Chondrocyte (in vitro differentiated cells): ENCODE results near the gene ARHGDIA. TPM values are rescaled to one million over a fixed set of nuclear protein-coding genes. Genes with fewer than 3 reads are reported as not detected.
A peak's percentile ranks its signal among the peaks of the same experiment; 100 is the strongest.

Source experiments
- DNase-seq: peaks from one replicate; pipeline ENCODE4 v3.0.0; 2021; ENCODE audit warnings: mixed read lengths, low spot score
- H3K27ac Mint-ChIP-seq: one replicate; pipeline ENCODE4 v1.8.0; 2021; ENCODE audit warnings: mild to moderate bottlenecking, moderate library complexity, mixed read lengths; ENCODE audit not compliant: unreplicated experiment
- H3K27me3 Mint-ChIP-seq: 2 replicates; pipeline ENCODE4 v1.8.0; 2021; ENCODE audit warnings: low read depth, mixed read lengths
- H3K36me3 Mint-ChIP-seq: 2 replicates; pipeline ENCODE4 v1.8.0; 2021; ENCODE audit warnings: low read depth, mixed read lengths
- H3K4me1 Mint-ChIP-seq: 2 replicates; pipeline ENCODE4 v1.8.0; 2021; ENCODE audit warnings: low read depth, mild to moderate bottlenecking, mixed read lengths
- H3K4me3 Mint-ChIP-seq: one replicate; pipeline ENCODE4 v1.8.0; 2021; ENCODE audit warnings: mild to moderate bottlenecking, moderate library complexity, mixed read lengths; ENCODE audit not compliant: unreplicated experiment
- H3K9me3 Mint-ChIP-seq: 2 replicates; pipeline ENCODE4 v1.8.0; 2021; ENCODE audit warnings: low read depth, mixed read lengths
- CTCF ChIP-seq: fragments of 200-600 bp; sonication (generic); IDR thresholded peaks from 2 replicates; pipeline ENCODE4 v1.5.0; 2021; ENCODE audit warnings: antibody characterized with exemption, mild to moderate bottlenecking, moderate library complexity
- total RNA-seq: library from RNA; stranded (reverse); gene quantifications from 3 replicates; pipeline ENCODE4 v1.2.1, GENCODE V29; 2021

ARHGDIA gene
- total RNA-seq, 1 donor from 2014 or later, result 481 TPM

DNA sequence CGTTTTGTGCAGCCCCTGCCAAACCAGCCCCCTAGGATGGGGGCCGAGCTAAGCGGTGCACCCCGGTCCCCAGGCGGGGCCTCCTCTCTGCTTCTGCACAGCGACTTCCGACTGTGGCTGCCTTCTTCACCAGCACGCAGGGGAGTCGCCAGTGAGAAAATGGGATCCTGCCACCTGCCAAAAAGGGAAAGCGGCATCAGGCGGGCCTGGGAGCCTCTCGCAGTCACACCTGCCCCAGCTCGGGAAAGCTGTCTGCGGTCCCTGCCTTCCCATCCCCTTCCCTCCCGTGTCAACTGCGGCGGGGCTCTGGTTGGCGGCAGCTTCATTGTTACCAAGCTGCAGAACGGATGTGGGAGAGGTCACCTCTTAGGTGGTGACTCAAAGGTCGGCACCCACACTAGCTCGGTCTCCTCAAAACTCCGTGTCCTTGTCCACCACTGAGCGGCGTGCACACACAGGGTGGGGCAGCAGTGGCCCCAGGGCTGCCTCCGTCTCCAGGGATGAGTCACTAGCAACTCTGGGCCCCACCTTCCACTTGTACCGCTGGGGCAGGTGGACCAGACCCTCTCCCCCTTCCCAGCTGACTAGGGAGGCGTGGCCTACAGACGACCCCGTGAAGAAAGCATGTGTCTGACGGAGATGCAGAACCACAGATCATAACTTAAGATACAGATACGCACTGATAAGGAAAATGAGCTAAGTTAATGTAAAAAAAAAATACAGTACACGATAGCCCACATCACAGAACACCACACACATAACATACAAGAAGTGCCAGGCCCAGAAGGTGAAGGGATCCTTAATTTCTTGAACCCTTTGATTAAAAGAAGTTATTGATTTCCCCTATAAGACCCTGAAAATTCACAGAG lies 41.5 kb upstream of the ARHGDIA start:
- no peaks in the 10 kb centered on the region for H3K9me3 Mint-ChIP-seq
- no peak overlapping the region for H3K4me3 Mint-ChIP-seq
- no peak for DNase-seq
- peaks cover 11% of the 10 kb centered on the region for H3K36me3 Mint-ChIP-seq
- peaks cover 26% of the 10 kb centered on the region for H3K4me1 Mint-ChIP-seq
- no peak overlapping the region for H3K27ac Mint-ChIP-seq
- no peaks in the 10 kb centered on the region for H3K27me3 Mint-ChIP-seq
- TF ChIP-seq CTCF, result no peak

DNA sequence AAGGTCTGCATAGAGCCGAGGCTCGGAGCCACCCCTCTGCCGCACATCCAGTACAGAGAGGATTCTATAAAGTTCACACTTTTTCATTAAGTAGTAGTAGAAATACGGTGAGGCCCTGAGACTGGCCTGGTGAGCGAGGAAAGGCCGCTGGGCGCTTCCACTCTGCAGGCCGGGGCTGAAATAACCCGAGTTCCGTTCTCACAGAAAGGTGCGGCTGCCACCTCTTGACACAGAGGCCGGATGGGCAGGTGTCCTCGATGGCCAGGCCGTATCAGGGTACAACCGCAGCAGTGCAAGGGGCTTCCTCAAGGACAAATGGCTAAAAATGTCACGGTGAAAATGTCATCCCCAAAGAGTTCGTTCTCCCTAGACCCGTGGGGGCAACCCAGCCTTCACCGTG lies 40.8 kb upstream of the ARHGDIA start:
- no peak for DNase-seq
- Mint-ChIP-seq H3K4me1 (peaks cover 21% of the 10 kb centered on the region), H3K27me3 (no peaks in the 10 kb centered on the region), H3K27ac (peak overlapping the region; percentile 36), H3K4me3 (no peak overlapping the region), H3K36me3 (peaks cover 11% of the 10 kb centered on the region), H3K9me3 (no peaks in the 10 kb centered on the region)
- no peak for TF ChIP-seq CTCF

- Mint-ChIP-seq H3K27ac (peak within 1 kb of the TSS; percentile 54), H3K36me3 (peaks cover 13% of the 10 kb centered on the region), H3K4me1 (peaks cover 15% of the 10 kb centered on the region), H3K9me3 (no peaks in the 10 kb centered on the region), H3K27me3 (no peaks in the 10 kb centered on the region), H3K4me3 (peak within 1 kb of the TSS; percentile 77)
- no peak for DNase-seq
- no peak for TF ChIP-seq CTCF
These were observed 40.3 kb upstream of the ARHGDIA start, which contains the start of gene PCYT2 for GRCh38 chr17:81911277-81911961. Gene PCYT2 (minus strand): TSS chr17:81911399. CDS start chr17:81911355, 44 bp downstream.

DNA sequence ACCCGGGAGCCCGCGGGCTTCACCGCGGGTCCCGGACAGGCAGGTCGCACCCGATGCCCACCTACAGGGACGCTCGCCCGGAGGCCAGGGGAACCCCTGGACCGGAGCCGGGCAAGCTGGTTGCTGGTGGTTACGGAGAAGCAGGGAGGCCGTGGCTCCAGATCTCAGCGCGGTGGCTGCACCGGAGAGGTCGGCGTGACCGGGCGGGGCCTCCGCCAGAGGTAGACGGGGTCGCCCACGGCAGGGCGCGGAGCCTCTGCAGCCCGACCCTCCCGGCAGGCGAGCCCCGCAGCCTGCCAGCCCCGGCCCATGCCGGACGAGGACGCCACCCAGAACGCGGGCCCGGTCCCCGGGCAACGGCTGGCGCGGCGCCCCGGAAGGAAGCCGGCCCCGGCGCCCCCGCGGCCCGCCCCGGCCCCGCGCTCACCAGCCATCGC lies 39.7 kb upstream of the ARHGDIA start:
- Mint-ChIP-seq H3K27me3 (no peaks in the 10 kb centered on the region), H3K4me1 (peaks cover 11% of the 10 kb centered on the region), H3K27ac (peak overlapping the region; percentile 54), H3K36me3 (peaks cover 13% of the 10 kb centered on the region), H3K9me3 (no peaks in the 10 kb centered on the region), H3K4me3 (peak overlapping the region; percentile 77)
- TF ChIP-seq CTCF, result no peak
- no peak for DNase-seq
